ENCODE results near the gene ZKSCAN8.
A peak's percentile ranks its signal among the peaks of the same experiment; 100 is the strongest.

ZKSCAN8 gene

DNA sequence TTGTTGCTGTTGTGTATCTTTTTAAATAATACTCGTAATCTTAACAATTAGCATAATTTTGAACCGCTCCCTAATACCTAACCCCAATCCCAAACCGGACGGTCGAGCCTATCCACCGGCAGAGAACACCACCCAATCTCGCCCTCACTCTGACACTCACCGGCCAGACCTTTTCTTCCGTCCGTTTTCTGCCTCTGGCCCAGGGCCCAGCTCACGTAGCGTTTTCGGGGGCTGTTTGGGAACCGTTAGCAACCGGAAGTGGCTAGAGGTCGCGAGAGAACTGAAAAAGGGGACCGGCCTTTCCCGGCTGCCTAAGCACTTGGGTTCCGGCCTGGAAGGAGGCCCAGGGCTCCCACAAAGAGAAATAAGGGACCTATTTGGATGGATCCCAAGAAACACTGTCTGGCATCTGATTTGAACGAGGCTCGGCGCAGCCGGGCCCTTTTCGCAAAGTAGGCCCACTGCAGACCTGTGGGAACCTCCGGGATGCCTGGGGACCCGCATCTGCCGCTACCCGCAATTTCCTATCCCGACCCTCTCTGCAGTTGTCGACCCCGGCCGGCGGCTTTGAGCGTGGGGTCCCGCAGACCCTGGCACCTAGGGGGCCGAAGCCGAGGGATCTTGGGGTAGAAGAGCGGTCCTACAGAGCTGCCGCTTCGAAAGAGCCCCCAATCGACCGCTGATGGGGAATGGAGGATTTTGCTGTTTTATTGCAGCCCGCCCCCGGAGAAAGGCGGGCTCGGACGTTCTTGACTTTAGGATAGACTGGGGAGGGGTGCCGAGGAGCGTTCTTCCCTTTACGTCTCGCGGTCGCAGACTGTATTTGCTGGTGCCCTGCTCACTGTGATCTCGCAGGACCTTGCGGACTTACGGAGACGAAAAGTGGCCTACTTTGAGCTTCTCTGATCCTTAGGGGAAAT lies 4.8 kb upstream of the ZKSCAN8 start:
- H3K27ac Mint-ChIP-seq = peak overlapping the region; percentile 98
- peak overlapping the region; percentile 97 for H3K4me3 Mint-ChIP-seq
- H3K27me3 Mint-ChIP-seq (ENCODE audit: low read depth, poor library complexity) = peaks cover 12% of the 10 kb centered on the region
- no peaks in the 10 kb centered on the region for H3K9me3 Mint-ChIP-seq
- DNase-seq = peak; percentile 82
- TF ChIP-seq, protein P1, sequence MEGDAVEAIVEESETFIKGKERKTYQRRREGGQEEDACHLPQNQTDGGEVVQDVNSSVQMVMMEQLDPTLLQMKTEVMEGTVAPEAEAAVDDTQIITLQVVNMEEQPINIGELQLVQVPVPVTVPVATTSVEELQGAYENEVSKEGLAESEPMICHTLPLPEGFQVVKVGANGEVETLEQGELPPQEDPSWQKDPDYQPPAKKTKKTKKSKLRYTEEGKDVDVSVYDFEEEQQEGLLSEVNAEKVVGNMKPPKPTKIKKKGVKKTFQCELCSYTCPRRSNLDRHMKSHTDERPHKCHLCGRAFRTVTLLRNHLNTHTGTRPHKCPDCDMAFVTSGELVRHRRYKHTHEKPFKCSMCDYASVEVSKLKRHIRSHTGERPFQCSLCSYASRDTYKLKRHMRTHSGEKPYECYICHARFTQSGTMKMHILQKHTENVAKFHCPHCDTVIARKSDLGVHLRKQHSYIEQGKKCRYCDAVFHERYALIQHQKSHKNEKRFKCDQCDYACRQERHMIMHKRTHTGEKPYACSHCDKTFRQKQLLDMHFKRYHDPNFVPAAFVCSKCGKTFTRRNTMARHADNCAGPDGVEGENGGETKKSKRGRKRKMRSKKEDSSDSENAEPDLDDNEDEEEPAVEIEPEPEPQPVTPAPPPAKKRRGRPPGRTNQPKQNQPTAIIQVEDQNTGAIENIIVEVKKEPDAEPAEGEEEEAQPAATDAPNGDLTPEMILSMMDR (IDR thresholded peaks at IDR 0.05) = no peak
- peaks cover 52% of the 10 kb centered on the region for H3K4me1 Mint-ChIP-seq
- H3K36me3 Mint-ChIP-seq (ENCODE audit: low read depth) = peaks cover 12% of the 10 kb centered on the region

DNA sequence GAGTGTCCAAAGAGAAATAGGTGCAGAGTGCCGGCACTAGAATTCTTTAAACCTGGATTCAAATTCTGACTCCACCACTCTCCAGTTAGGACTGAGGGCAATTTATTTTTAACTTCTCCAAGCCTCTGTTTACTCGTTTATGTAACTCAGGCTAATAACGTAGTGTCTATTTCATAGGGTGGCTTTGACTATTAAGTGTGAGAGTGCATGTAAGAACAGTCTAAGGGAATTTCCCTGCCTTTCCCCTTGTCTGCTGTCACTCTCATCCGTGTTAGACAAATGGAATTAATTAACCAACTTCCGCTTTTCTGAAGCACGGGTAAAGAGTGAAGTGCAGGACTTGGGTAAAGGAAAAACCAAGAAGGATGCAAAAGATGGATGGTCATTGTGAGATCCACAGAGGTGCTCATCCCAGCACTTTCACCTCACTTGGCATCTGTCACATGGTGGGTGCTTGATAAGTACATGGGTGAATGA lies 4.1 kb upstream of the ZKSCAN8 start:
- H3K9me3 Mint-ChIP-seq = no peaks in the 10 kb centered on the region
- H3K4me3 Mint-ChIP-seq = peak overlapping the region; percentile 97
- H3K36me3 Mint-ChIP-seq (ENCODE audit: low read depth) = peaks cover 12% of the 10 kb centered on the region
- H3K27ac Mint-ChIP-seq = peak overlapping the region; percentile 98
- TF ChIP-seq, protein P1 (IDR thresholded peaks at IDR 0.05) = no peak
- H3K27me3 Mint-ChIP-seq (ENCODE audit: low read depth, poor library complexity) = peaks cover 12% of the 10 kb centered on the region
- no peak for DNase-seq
- peaks cover 57% of the 10 kb centered on the region for H3K4me1 Mint-ChIP-seq

DNA sequence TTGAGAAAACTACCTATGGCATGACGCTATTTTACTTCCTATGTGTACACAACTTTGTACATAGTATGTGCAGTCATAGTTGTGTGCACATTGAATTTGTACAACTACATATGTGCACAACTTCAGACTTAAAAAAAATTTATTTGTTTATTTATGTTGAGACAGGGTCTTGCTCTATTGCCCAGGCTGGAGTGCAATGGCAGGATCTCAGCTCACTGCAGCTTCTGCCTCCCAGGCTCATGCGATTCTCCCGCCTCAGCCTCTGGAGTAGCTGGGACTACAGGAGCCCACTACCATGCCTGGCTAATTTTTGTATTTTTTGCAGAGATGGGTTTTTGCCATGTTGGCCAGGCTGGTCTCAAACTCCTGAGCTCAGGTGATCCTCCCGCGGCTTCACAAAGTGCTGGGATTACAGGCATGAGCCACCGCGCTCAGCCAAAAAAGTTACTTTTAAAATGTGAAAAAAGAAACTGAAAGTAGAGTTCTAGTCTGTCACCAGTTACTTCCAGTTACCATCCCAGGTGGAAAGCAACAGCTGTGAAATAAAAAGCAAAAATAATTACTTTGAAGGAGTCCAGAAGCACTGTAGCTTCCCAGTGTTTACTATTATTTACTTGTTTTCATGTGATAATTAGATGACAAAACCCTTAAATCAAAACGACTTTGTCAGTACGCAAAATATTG lies 1.7 kb upstream of the ZKSCAN8 start:
- no peak for DNase-seq
- H3K27ac Mint-ChIP-seq = no peak overlapping the region
- H3K27me3 Mint-ChIP-seq (ENCODE audit: low read depth, poor library complexity) = peaks cover 12% of the 10 kb centered on the region
- peaks cover 19% of the 10 kb centered on the region for H3K36me3 Mint-ChIP-seq (ENCODE audit: low read depth)
- H3K9me3 Mint-ChIP-seq = no peaks in the 10 kb centered on the region
- TF ChIP-seq, protein P1 (IDR thresholded peaks at IDR 0.05) = no peak
- H3K4me3 Mint-ChIP-seq = peak overlapping the region; percentile 64
- H3K4me1 Mint-ChIP-seq = peaks cover 53% of the 10 kb centered on the region

DNA sequence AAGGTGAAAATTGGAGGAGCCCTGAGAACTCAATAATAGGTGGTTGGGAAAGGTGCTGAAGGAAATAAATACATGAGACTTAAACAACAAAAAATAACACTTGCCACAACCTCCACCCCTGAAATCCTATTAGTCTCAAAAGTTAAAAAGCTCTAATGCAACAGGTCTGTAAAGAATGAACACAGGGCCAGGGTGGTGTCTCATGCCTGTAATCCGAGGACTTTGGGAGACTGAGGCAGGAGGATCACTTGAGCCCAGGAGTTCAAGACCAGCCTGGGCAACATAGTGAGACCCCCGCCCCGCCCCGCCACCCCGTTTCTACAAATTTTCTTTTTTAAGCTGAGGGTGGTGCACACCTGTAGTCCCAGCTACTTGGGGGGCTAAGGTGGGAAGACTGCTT lies 1.1 kb upstream of the ZKSCAN8 start:
- Mint-ChIP-seq H3K27ac (no peak overlapping the region), H3K4me1 (peaks cover 47% of the 10 kb centered on the region), H3K9me3 (no peaks in the 10 kb centered on the region), H3K36me3 (ENCODE audit: low read depth) (peaks cover 25% of the 10 kb centered on the region), H3K4me3 (peak overlapping the region; percentile 96), H3K27me3 (ENCODE audit: low read depth, poor library complexity) (peaks cover 12% of the 10 kb centered on the region)
- TF ChIP-seq, protein P1 (IDR thresholded peaks at IDR 0.05) = no peak
- no peak for DNase-seq

DNA sequence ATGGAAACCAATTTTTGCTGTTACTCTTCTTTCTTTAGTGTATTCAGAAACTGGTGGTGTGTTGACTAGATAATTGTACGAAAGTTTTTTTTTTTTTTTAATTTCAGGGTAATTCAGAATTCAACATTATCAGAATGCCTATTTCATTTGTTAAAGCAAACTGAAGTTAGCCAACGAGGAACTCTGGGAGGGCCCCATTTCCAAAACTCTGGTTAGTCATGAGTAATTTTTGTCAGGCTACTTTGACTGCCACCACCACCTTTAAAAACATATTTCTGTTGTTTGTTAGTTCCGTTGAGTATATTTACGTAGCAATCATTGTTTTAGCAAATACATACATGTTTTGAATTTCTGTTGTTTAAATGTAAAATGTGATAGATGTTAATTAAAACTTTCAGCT lies 763 bp downstream of the ZKSCAN8 start:
- Mint-ChIP-seq H3K27me3 (ENCODE audit: low read depth, poor library complexity) (peaks cover 12% of the 10 kb centered on the region), H3K27ac (peak overlapping the region; percentile 97), H3K9me3 (no peaks in the 10 kb centered on the region), H3K36me3 (ENCODE audit: low read depth) (peaks cover 39% of the 10 kb centered on the region), H3K4me1 (peaks cover 33% of the 10 kb centered on the region), H3K4me3 (peak overlapping the region; percentile 96)
- no peak for DNase-seq
- TF ChIP-seq, protein P1 (IDR thresholded peaks at IDR 0.05) = no peak

All from nephron progenitor cell (in vitro differentiated cells).